SH-SY5Y (cell line): ENCODE data around the gene ESYT3.

Experiments used
- GATA2 ChIP-seq: IDR thresholded peaks from 2 replicates; pipeline ENCODE4 v1.6.1; 2011; ENCODE audit warnings: mild to moderate bottlenecking, low read depth, low read length
- GATA3 ChIP-seq: IDR thresholded peaks from 2 replicates; pipeline ENCODE4 v1.6.1; 2011; ENCODE audit warnings: low read depth, mild to moderate bottlenecking, low read length, moderate library complexity

- TF ChIP-seq GATA3: no peak
- no peak for TF ChIP-seq GATA2
These were observed 29.5 kb downstream of the ESYT3 start for GRCh38 chr3:138463724-138464490.
